DND-41 (cell line): Measurements from ENCODE around the gene DQX1.

Source experiments
- ATAC-seq: fragments of 200-7000 bp; cut with Tn5 transposase; 3 replicates; pipeline ENCODE4 v1.9.1; 2021; ENCODE audit warnings: low read depth; ENCODE audit not compliant: insufficient read depth
- DNase-seq: peaks from one replicate; pipeline ENCODE4 v3.0.0-alpha.2; 2020
- H2AFZ ChIP-seq: 2 replicates; pipeline ENCODE4 v1.6.0; 2012; ENCODE audit warnings: low read depth, low read length
- H3K27ac ChIP-seq: 2 replicates; pipeline ENCODE4 v1.5.1; 2012; ENCODE audit warnings: low read length, inconsistent platforms
- H3K27me3 ChIP-seq: fragments of 200-600 bp; sonication (generic); 2 replicates; pipeline ENCODE4 v1.6.0; 2012; ENCODE audit warnings: low read length, mild to moderate bottlenecking, inconsistent platforms; ENCODE audit not compliant: insufficient read depth, poor library complexity
- H3K36me3 ChIP-seq: 2 replicates; pipeline ENCODE4 v1.5.1; 2012; ENCODE audit warnings: low read length, inconsistent platforms; ENCODE audit not compliant: insufficient read depth
- H3K4me1 ChIP-seq: 2 replicates; pipeline ENCODE4 v1.5.1; 2012; ENCODE audit warnings: mild to moderate bottlenecking, low read length; ENCODE audit not compliant: insufficient read depth
- H3K4me2 ChIP-seq: 2 replicates; pipeline ENCODE4 v1.6.0; 2012; ENCODE audit warnings: mild to moderate bottlenecking, moderate library complexity, low read length, inconsistent platforms; ENCODE audit not compliant: insufficient read depth
- H3K4me3 ChIP-seq, 2 experiments: fragments of 200-600 bp in 1 of 2; shearing (Covaris generic) in 1 of 2; 2 replicates each; pipeline ENCODE4 v1.5.1; 2012 to 2016; ENCODE audit warnings: inconsistent platforms in 2 of 2, low read length in 2 of 2, mild to moderate bottlenecking in 2 of 2, low read depth in 1 of 2, moderate library complexity in 1 of 2
- H3K79me2 ChIP-seq: 2 replicates; pipeline ENCODE4 v1.6.0; 2012; ENCODE audit warnings: low read length, inconsistent platforms; ENCODE audit not compliant: insufficient read depth
- H3K9ac ChIP-seq: 2 replicates; pipeline ENCODE4 v1.6.0; 2012; ENCODE audit warnings: low read depth, mild to moderate bottlenecking, inconsistent platforms, low read length, moderate library complexity
- H3K9me3 ChIP-seq: 2 replicates; pipeline ENCODE4 v1.5.1; 2012; ENCODE audit warnings: low read length, moderate library complexity, mild to moderate bottlenecking, inconsistent platforms; ENCODE audit not compliant: insufficient read depth, severe bottlenecking
- H4K20me1 ChIP-seq: 2 replicates; pipeline ENCODE4 v1.6.0; 2012; ENCODE audit warnings: low read length; ENCODE audit not compliant: insufficient read depth
- EZH2 ChIP-seq: IDR thresholded peaks from 3 replicates; pipeline ENCODE4 v1.6.1; 2012; ENCODE audit warnings: borderline replicate concordance, low read depth, mild to moderate bottlenecking, moderate library complexity, low read length, inconsistent platforms; ENCODE audit not compliant: severe bottlenecking
- TF ChIP-seq, protein P1 (sequence below): IDR thresholded peaks from 2 replicates; pipeline ENCODE4 v1.5.1; 2012; ENCODE audit warnings: borderline replicate concordance, low read length, moderate library complexity, mild to moderate bottlenecking; ENCODE audit not compliant: poor library complexity, severe bottlenecking; ENCODE audit errors: extremely low read depth

Gene DQX1

GRCh38 chr2:74507926-74508520 is 18.0 kb downstream of the DQX1 start:
- peak; percentile 16; the same call in 2 of the 3 replicates for ATAC-seq
- Histone ChIP-seq H3K4me3 (peak overlapping the region; percentile 37 to 72), H3K27me3 (peaks cover 5% of the 10 kb centered on the region), H4K20me1 (no peaks in the 10 kb centered on the region), H3K79me2 (peaks cover 14% of the 10 kb centered on the region), H3K4me1 (peaks cover 36% of the 10 kb centered on the region), H3K4me2 (peak overlapping the region; percentile 89), H3K9me3 (no peaks in the 10 kb centered on the region), H2AFZ (peak overlapping the region; percentile 88), H3K9ac (peak overlapping the region; percentile 69), H3K27ac (peak overlapping the region; percentile 96), H3K36me3 (peaks cover 11% of the 10 kb centered on the region)
- TF ChIP-seq, protein P1, sequence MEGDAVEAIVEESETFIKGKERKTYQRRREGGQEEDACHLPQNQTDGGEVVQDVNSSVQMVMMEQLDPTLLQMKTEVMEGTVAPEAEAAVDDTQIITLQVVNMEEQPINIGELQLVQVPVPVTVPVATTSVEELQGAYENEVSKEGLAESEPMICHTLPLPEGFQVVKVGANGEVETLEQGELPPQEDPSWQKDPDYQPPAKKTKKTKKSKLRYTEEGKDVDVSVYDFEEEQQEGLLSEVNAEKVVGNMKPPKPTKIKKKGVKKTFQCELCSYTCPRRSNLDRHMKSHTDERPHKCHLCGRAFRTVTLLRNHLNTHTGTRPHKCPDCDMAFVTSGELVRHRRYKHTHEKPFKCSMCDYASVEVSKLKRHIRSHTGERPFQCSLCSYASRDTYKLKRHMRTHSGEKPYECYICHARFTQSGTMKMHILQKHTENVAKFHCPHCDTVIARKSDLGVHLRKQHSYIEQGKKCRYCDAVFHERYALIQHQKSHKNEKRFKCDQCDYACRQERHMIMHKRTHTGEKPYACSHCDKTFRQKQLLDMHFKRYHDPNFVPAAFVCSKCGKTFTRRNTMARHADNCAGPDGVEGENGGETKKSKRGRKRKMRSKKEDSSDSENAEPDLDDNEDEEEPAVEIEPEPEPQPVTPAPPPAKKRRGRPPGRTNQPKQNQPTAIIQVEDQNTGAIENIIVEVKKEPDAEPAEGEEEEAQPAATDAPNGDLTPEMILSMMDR = peak; percentile 7
- no peak for TF ChIP-seq EZH2
- DNase-seq = no peak

DNA sequence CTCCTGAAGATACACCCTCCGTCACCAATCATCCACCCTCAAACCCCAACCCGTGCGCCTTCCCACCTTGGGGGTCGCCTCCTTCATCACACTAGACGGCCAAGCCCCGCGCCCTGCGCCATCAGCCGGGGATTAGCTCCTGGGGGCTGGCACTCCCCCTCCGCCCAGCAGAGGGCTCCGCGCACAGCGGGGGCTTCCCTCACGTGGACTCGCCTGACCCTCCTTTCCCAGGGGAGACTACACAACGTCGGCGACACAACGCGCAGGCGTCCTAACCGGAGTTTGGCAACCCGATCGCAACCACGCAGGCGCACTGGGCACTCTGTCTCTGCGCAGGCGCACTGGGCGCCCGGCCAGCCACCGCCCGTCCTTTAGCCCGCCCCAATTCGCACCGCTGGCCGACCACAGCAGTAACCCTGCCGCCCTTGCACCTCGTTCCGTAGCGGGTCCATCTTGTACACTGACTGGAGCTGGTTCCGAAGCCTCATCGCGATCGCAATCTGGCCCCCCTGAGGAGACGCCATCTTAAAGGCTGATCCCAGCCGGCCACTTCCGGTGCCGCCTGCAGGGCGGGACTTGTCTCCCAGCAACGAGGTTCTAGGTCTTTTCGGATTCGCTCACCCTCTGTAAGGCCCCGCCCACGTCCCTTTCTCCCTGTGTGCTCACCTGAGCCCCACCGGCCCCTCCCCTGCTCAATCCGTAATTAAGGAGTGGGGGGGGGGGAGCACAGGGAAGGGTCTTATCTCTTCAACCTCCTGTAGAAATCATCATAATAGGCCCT is 18.7 kb downstream of the DQX1 start, which contains the start of gene PCGF1:
PCGF1 (minus strand) TSS at position 551 of the 781 bp plus-strand sequence; CDS start at position 524, 27 bp downstream.
- no peaks in the 10 kb centered on the region for H3K9me3 ChIP-seq
- peak within 1 kb of the TSS; percentile 37 to 72 for H3K4me3 ChIP-seq
- no peaks in the 10 kb centered on the region for H4K20me1 ChIP-seq
- ATAC-seq = peak; percentile 89
- H3K4me2 ChIP-seq = peak within 1 kb of the TSS; percentile 89
- peaks cover 36% of the 10 kb centered on the region for H3K4me1 ChIP-seq
- no peak for TF ChIP-seq EZH2
- TF ChIP-seq, protein P1 = peak; percentile 98
- peaks cover 11% of the 10 kb centered on the region for H3K36me3 ChIP-seq
- peak within 1 kb of the TSS; percentile 88 for H2AFZ ChIP-seq
- peak within 1 kb of the TSS; percentile 69 for H3K9ac ChIP-seq
- H3K27ac ChIP-seq = peak within 1 kb of the TSS; percentile 96
- peak; percentile 99 for DNase-seq
- no peaks in the 10 kb centered on the region for H3K27me3 ChIP-seq
- peaks cover 14% of the 10 kb centered on the region for H3K79me2 ChIP-seq

DNA sequence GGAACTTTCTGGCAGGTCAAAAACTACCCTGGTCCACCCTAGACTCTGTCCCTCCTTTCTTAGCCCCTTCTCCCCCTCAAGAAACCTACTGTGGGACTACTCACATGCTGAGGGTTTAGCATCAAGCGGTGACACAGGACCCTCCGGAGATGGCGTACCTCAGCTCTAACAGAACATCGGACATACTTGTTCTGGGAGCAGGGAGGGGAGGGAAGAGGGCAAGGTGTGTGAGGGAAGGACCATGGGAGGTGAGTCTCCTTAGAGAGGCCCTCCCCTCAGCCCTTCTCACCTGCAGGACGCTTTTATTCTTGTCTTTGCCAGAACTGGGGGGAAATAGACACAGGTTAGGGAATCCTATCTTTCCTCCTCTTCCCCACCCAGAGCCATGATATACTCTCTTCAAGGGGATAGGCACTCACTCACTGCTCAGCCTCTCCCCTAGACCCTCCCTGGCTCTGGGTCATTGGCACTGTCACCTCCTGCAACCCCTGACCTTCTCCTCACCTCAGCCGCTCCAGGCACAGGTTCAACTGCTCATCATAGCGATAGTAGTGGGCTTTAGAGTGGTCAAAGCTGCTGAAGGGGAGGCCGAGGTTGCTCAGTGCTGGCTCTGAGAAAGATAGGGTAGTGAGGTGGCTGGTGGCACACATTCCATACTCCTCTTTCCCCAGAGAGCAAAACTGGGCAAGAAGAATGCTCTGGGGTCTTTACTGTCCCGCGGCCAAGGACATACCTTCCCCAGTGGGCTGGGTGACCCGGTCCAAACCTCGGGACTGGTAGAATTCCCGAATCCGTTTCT is 20.4 kb downstream of the DQX1 start:
- no peak for ATAC-seq
- no peaks in the 10 kb centered on the region for H3K27me3 ChIP-seq
- no peak overlapping the region for H2AFZ ChIP-seq
- no peaks in the 10 kb centered on the region for H4K20me1 ChIP-seq
- no peak for TF ChIP-seq EZH2
- TF ChIP-seq, protein P1 = no peak
- peak overlapping the region; percentile 5; the same call in 1 of the 2 replicates for H3K9ac ChIP-seq
- H3K4me1 ChIP-seq = peaks cover 36% of the 10 kb centered on the region
- H3K4me2 ChIP-seq = peak overlapping the region; percentile 49
- H3K27ac ChIP-seq = no peak overlapping the region
- peaks cover 11% of the 10 kb centered on the region for H3K36me3 ChIP-seq
- H3K4me3 ChIP-seq = peak overlapping the region in 1 of 2 experiments; percentile 29; a peak in 2 of 4 replicates
- no peak for DNase-seq
- peaks cover 14% of the 10 kb centered on the region for H3K79me2 ChIP-seq
- no peaks in the 10 kb centered on the region for H3K9me3 ChIP-seq
